ENCODE results near the gene FOXL3. TPM values are rescaled to one million over a fixed set of nuclear protein-coding genes. Genes with fewer than 3 reads are reported as not detected.

FOXL3 gene
- total and polyA plus RNA-seq, 2 experiments from 2014 or later = not detected

- TF ChIP-seq ZNF462 (CRISPR knock-in tag; IDR thresholded peaks at IDR 0.05) (no peak), CREB1 (CRISPR knock-in tag; IDR thresholded peaks at IDR 0.05; ENCODE audit: low read depth) (no peak), POLR2AphosphoS5 (IDR thresholded peaks at IDR 0.05; ENCODE audit: low read depth) (no peak), CTCF (conservative IDR thresholded peaks at IDR 0.05; ENCODE audit: low read depth in 2 of 2) (no peak), NANOG (IDR thresholded peaks at IDR 0.05; ENCODE audit: borderline replicate concordance) (no peak), STAT1 (IDR thresholded peaks at IDR 0.05; ENCODE audit: unreplicated experiment) (no peak), ZNF114 (CRISPR knock-in tag; IDR thresholded peaks at IDR 0.05) (no peak), ZNF331 (CRISPR knock-in tag; IDR thresholded peaks at IDR 0.05; ENCODE audit: low read depth) (no peak), EZH2phosphoT487 (IDR thresholded peaks at IDR 0.05; ENCODE audit: unreplicated experiment) (no peak)
Observed at GRCh38 chr7:307970-308369, 18.0 kb downstream of the FOXL3 start (continued).

All from GM23338 (cell line).